GM18526 (cell line): ENCODE results near the gene AFTPH.

ENCODE experiments used
- POLR2A ChIP-seq: IDR thresholded peaks from 3 replicates; pipeline ENCODE4 v1.6.1; 2011; ENCODE audit not compliant: insufficient read length; ENCODE audit errors: extremely low read depth

AFTPH gene

DNA sequence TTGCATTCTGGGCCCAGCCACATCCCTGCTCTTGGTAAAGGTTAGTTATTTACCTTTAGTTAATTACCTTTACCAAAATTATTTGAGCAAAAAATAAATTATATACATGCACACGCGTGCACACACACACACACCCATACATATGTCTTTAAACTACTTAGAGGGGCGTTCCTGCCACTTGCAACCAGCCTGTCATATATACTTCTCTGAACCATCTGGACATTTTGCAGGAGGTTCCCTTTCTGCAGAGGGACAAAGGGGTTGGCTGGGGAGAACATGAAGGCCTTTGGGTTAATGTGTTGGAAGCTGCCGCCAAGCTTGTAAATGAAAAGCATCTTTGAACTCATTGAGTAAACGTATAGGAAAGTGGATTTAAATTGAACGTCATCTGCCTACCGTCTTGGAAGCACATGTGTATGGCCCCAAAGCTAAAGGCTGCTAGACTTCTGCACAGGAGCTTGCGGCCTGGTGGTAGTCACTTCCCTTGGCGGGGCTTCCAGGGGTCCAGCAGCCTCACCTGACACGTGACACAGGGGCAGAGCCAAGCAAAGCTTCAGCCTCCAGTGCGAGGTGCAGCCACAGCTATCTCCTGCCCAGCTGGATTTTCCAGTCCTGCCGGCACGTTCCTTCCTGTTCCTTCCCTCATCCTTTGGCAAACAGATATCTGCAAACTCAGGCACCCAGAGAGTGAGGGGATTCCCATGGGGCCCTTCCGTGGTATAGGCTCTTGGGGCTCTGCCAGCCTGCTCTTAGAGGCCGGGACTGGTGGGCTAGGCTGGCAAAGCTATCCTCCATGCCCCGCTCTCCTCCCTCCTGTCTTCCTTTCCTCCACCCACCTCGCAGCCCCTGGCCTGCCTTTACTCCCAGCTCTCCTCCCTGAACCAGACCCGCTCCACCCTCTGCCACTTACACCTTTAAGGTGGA lies 83.5 kb downstream of the AFTPH start:
- no peak for TF ChIP-seq POLR2A

DNA sequence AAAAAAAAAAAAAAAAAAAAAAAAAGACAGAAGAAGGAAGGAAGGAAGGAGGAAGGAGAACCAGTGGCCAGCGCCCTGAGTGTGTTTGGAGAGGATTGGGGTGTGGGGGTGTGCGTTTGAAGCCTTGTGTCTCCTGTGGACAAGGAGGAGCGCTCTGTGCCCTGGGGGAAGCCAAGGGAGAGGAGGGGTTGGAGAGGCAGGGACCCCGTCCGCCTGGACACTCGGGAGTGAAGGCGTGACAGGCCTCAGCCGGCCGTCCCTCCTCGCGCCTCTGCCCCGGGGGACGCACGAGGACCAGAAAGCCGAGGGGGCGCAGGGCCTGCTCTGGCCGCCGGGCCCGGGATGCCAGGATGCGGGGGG lies 84.7 kb downstream of the AFTPH start:
- no peak for TF ChIP-seq POLR2A

DNA sequence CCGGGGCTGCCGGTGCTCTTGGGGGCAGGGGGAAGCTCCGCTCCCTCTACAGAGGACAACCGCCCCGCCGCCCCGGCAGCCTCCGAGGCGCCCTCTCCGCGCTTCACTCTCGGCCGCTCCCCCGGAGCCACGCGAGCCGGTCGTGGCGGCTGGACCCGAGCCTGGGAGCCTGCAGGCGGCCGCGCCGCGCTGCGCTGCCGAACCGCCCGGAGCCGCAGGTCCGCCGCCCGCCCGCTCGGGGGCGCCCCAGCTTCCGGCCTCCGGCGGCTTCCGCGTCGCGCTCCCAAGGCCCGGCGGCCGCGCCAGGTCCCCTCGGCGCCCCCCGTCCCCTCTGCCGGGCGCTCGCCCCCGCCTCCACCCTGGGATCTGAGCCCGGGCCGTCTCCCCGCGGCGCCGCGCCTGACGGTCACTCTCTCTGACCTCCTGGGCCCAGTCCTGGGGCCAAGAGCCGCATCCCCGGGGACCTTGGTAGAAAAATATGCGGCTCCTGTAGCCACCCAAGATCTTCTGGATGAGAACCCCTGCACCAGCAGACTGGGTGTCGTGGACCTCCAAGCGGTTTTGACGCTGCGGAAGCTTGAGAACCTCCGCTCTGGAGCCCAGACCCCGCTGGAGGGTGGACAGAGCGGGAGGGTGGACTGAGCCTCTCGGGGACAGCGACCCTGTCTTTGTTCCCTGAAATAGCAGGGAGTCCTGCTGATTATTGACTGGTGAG lies 85.3 kb downstream of the AFTPH start:
- TF ChIP-seq POLR2A, result peak; percentile 33

DNA sequence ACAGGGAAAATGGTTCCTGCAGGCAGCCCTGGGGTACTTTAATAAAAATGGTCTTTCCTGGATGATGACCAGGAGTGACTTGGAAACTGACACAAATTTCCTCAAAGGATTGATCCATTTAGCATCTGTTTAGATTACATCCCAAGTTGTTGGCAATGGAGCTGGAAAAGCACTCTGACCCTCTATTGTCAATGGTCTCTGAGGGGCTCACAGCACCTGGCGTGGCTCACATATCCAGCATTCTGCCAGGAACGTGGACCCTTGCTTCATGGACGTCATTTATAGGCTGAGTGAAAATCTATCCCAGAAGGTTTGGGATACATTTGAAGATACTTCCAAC lies 85.8 kb downstream of the AFTPH start:
- TF ChIP-seq POLR2A, result no peak

DNA sequence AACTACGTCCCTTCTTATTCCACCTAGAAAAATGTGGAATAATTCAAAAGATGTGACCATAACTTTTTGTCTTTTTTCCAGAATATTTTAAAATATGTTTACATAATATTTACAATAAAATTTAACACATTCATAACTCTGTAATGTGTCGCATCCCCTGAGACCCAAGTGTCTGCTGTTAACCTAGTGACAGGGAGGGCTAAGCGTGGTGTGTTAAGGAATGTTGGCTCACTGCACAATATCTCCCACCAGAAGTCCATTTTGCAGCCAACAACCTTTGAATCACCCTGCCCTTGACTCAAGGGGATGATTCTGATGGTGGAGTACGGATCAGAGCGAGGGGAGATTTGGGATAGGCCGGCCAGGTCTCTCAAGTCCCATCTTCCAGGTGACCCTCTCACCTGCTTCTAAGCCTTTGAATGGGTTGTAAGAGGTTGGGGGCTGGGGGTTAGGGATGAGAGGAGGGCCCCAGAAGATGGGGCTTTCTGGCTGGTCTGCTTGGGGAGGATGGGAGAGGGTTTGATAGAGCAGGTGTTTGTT lies 86.3 kb downstream of the AFTPH start:
- no peak for TF ChIP-seq POLR2A

DNA sequence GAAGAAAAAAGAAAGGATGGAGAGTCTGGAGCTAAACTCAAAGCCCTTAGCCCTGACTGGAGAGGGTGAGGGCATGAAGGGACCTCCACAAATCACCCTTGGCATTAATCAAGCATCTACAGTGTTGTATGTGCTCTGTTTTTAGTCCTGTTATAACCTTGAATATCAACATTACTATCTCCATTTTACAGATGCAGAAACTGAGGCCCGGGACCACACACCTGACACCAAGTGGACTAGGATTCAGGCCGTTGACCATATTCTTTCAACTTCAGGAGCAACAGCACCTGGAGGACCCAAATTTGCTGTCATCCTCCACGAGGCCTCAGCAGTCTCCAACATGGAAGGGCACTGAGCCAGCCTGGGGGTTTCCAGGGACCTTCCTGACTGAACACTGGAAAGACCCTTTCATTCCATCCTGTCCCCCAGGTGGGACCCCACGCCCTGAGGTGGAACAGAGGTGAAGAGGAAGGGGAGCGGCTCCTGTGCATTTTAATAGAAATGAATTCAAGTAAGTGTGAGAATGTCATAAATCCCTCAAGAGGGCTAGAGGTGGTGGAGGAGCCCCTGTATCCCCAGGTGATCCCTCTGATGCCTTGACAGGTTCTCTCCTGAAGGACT lies 88.6 kb downstream of the AFTPH start:
- no peak for TF ChIP-seq POLR2A

DNA sequence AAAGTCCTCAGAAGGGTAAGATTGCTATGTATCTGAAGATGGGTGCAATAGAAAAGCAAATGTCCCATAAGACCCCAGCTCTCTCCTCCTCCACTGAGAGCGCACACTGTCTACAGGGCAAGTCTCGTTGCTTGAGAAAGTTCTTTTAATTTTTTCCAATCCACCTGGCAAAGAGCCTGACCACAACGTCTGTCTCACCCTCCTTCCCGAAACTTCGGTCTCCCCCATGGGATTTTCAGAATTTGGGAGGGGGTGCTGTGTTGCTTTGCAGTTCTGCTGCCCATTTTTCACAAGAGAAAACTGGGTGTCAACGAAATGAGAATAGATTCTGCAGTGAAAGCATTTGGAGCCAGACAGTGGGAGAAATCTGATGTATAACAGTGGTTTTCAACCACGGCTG lies 89.1 kb downstream of the AFTPH start:
- no peak for TF ChIP-seq POLR2A

DNA sequence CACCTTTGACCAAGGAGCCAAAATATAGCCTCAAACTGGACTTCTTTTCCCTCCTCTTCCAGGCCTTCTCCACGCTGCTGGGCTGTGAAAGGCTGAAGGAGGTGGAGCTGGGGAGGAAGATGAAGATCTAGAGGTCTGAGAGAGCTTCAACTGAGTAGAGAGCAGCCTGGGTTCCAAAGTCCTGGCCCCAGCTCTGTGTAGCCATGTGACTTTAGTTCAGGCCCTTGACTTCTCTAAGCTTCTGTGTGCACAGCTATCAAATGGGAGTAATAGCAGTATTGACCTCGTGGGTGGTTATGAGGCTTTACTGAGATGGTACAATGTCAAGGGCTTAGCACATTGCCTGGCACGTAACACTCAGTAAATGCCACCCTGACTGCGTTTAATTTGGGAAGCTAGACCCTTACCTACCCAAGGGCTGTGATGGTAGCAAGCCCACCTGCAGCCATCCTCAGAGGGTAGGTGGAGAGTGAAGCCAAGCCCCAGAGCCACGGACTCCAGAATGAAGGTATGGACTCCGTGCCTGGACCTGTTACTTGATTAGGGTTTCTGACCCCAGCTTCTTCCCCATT lies 91.2 kb downstream of the AFTPH start:
- no peak for TF ChIP-seq POLR2A

DNA sequence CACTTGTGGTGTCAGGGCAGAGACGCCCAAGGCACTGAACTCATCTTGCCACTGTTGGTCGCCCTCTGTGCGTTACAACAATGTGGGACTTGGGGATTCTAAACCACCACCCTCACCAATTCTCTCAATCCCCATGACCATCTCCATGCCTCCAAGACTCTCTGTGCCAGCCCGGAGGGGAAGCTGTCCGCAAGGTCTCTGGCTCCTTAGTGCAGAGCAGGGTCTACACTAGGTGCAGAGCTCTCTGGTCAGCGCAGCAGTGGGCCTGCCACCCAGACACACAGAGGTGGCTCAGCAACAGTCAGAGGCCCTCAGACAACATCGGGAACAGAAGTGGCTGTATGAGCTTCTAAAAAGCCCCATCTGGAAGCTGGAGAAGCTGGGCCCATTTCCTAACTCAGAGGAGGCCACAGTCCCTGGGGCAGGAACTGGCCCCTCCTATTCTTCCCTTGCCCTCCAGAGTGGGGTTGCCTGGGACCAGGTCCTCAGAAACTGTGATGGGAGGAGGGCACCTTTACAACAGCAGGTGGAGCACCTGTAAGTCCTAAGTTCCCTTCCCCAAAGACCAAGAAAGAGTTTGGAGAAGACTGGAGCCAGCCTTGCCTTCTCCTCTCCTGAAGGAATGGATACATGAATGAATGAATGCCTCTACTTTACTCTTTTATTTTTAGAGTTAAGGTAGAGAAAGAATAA lies 91.9 kb downstream of the AFTPH start:
- no peak for TF ChIP-seq POLR2A

DNA sequence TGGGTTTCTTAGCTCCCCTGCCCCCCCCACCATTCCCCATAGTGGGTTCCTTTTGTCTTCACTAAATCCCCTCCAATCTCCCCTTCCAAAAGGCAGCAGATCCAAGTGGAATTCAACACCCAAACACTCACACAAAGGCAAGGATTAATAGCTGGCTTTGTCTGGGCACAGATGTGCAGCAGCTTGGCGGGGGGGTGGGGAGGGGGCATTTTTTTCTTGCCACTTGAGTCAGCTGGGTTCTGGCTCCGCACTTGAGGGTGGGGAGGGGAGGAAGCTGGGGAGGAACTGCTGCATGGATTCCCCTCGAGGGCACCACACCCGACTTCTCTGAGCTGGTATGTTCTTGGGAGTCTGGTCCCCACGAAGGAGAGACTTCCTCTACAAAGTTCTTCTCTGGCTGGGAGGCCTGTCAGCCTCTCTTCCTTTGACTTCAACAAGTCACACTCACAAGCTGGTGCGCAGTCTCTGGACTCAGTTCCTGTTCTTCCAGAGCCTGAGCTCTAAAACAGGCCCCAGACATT lies 93.6 kb downstream of the AFTPH start:
- no peak for TF ChIP-seq POLR2A

DNA sequence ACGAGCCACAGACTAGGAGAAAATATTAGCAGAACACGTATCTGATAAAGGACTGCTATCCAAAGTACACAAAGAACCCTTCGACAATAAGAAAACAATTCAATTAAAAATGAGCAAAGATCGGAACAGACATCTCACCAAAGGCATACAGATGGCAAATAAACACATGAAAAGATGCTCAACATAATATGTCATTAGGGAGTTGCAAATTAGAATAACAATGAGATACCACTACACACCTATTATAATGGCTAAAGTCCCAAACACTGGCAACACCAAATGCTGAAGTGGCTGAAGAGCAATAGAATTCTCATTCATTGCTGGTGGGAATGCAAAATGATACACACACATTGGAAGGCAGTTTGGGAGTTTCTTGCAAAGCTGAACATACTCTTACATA lies 96.5 kb downstream of the AFTPH start:
- TF ChIP-seq POLR2A, result no peak

DNA sequence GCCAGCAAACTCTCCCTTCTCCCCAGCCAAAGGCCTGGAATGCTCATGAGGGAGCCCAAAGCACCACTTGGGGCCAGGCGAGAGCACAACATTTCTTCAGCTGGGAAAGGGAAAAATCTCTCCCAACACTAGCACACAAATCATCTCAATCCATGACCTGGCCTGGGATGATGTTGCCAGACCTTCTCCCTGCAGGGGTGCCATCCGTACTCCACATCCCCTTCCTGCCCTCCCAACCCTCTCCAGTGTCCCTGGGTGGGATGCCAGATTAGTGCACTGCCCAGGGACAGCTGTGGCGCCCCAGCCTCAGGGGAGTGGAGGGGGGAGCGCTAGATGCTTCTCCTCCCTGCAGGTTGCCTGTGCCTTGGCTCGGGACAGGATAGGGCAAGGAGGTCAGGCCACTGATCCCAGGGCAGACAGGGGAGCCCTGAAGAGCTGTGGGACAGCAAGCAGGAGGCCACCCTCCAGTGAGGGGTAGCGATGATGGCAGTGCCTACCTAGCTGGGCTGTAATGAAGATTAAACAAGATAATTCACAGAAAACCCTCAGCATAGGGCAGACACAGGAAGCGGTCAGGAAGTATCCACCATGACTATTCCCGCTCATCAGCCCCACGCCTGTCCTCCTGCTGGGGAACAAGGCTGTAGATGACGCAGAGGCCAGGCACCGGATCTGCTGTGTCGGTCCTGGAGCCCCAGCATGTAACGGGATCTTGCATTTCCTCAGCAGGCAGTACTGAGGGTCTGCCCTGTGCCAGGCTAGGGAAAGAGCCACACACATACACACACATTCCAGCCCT lies 98.5 kb downstream of the AFTPH start:
- no peak for TF ChIP-seq POLR2A

DNA sequence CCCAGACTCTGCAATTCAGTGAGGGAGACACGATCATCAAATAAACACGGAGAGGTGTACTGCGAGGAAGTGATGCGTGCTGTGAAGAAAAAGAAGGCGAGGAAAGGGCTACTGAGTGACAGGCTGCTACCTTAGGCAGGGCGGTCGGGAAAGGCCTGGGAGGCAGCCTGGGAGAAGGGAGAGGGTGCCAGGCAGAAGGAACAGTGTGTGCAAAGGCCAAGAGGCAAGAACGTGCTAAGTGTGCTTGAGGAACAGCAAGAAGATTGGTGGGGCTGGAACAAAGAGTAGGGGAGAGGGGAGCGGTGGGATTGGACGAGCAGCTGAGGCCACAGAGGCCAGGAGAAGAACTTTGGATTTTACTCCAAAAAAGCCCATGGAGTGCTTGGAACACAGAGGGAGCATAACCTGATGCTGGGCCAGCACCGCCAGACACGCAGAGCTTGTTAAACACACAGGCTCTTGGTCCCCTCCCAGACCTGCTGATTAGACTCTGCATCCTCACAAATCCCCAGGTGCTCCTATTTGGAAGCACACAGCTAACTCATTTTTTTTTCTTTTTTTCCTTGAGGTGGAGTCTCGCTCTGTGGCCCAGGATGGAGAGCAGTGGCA lies 99.2 kb downstream of the AFTPH start:
- no peak for TF ChIP-seq POLR2A
